GM19043 (cell line): Measurements from ENCODE around the gene GAGE2A.
"Not testable (repeated sequence)": the region's sequence is repeated elsewhere in the genome, so short reads cannot be mapped to it uniquely, and the experiment has no call there.

Source experiments
- ATAC-seq: cut with Tn5 transposase; IDR thresholded peaks from one replicate; pipeline ENCODE4 v1.9.1; 2021; ENCODE audit warnings: low read depth; ENCODE audit not compliant: unreplicated experiment

The GAGE2A gene, protein sequence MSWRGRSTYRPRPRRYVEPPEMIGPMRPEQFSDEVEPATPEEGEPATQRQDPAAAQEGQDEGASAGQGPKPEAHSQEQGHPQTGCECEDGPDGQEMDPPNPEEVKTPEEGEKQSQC

DNA sequence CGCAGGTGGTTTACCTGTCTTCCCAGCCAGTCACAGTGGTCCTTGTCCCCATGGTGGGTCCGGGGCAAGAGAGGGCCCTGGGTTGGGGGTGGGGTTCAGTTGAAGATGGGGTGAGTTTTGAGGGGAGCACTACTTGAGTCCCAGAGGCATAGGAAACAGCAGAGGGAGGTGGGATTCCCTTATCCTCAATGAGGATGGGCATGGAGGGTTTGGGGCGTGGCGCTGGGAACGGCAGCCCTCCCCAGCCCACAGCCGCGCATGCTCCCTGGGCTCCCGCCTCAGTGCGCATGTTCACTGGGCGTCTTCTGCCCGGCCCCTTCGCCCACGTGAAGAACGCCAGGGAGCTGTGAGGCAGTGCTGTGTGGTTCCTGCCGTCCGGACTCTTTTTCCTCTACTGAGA, at the start of gene GAGE2A:
GAGE2A (plus strand) TSS at position 301 of the 400 bp plus-strand sequence. CDS start 1,155 bp downstream, outside the sequence.
- not testable (repeated sequence) for ATAC-seq

DNA sequence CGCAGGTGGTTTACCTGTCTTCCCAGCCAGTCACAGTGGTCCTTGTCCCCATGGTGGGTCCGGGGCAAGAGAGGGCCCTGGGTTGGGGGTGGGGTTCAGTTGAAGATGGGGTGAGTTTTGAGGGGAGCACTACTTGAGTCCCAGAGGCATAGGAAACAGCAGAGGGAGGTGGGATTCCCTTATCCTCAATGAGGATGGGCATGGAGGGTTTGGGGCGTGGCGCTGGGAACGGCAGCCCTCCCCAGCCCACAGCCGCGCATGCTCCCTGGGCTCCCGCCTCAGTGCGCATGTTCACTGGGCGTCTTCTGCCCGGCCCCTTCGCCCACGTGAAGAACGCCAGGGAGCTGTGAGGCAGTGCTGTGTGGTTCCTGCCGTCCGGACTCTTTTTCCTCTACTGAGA, 47.9 kb upstream of the GAGE2A start, which contains the start of gene GAGE12D:
GAGE12D (plus strand) TSS at position 301 of the 400 bp plus-strand sequence. CDS start 1,155 bp downstream, outside the sequence.
- not testable (repeated sequence) for ATAC-seq

DNA sequence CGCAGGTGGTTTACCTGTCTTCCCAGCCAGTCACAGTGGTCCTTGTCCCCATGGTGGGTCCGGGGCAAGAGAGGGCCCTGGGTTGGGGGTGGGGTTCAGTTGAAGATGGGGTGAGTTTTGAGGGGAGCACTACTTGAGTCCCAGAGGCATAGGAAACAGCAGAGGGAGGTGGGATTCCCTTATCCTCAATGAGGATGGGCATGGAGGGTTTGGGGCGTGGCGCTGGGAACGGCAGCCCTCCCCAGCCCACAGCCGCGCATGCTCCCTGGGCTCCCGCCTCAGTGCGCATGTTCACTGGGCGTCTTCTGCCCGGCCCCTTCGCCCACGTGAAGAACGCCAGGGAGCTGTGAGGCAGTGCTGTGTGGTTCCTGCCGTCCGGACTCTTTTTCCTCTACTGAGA, 38.3 kb upstream of the GAGE2A start, which contains the start of gene GAGE12E:
GAGE12E (plus strand) TSS at position 301 of the 400 bp plus-strand sequence. CDS start 1,155 bp downstream, outside the sequence.
- not testable (repeated sequence) for ATAC-seq

DNA sequence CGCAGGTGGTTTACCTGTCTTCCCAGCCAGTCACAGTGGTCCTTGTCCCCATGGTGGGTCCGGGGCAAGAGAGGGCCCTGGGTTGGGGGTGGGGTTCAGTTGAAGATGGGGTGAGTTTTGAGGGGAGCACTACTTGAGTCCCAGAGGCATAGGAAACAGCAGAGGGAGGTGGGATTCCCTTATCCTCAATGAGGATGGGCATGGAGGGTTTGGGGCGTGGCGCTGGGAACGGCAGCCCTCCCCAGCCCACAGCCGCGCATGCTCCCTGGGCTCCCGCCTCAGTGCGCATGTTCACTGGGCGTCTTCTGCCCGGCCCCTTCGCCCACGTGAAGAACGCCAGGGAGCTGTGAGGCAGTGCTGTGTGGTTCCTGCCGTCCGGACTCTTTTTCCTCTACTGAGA, 28.8 kb upstream of the GAGE2A start, which contains the start of gene GAGE12F:
GAGE12F (plus strand) TSS at position 301 of the 400 bp plus-strand sequence. CDS start 1,155 bp downstream, outside the sequence.
- not testable (repeated sequence) for ATAC-seq

DNA sequence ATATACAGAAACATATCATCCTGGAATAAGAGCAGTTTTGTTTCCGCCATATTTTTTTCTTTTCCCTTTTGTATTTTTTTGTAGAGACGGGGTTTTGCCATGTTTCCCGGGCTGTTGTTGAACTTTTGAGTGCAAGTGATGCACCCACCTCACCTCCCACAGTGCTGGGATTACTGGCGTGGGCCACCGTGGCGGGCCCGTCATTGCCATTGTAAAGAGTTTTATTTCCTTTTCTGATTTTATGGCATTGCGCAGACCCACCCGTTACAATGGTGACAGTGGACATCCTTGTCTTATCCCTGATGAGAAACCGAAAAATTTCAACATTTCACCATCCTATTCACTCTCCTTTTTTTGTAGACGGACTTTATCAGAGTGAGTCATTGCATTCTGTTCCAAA, 20.6 kb upstream of the GAGE2A start:
- ATAC-seq = not testable (repeated sequence)

DNA sequence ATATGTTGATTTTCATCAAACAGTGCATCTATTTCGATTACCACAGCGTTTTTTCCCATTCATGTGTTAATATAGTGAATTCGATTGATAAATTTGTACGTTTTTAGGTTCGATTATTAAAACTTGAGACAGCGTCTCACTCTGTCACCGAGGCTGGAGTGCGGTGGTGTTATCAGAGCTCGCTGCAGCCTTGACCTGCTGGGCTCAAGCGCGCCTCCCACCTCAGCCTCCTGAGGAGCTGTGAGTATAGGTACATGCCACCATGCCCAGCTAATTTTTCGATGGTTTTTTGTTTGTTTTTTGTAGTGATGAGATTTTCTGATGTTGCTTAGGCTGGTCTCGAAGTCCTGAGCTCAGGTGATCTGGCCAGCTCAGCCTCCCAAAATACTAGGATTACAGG, 20.1 kb upstream of the GAGE2A start:
- ATAC-seq = not testable (repeated sequence)

DNA sequence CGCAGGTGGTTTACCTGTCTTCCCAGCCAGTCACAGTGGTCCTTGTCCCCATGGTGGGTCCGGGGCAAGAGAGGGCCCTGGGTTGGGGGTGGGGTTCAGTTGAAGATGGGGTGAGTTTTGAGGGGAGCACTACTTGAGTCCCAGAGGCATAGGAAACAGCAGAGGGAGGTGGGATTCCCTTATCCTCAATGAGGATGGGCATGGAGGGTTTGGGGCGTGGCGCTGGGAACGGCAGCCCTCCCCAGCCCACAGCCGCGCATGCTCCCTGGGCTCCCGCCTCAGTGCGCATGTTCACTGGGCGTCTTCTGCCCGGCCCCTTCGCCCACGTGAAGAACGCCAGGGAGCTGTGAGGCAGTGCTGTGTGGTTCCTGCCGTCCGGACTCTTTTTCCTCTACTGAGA, 19.2 kb upstream of the GAGE2A start, which contains the start of gene GAGE12G:
GAGE12G (plus strand) TSS at position 301 of the 400 bp plus-strand sequence. CDS start 1,155 bp downstream, outside the sequence.
- not testable (repeated sequence) for ATAC-seq

DNA sequence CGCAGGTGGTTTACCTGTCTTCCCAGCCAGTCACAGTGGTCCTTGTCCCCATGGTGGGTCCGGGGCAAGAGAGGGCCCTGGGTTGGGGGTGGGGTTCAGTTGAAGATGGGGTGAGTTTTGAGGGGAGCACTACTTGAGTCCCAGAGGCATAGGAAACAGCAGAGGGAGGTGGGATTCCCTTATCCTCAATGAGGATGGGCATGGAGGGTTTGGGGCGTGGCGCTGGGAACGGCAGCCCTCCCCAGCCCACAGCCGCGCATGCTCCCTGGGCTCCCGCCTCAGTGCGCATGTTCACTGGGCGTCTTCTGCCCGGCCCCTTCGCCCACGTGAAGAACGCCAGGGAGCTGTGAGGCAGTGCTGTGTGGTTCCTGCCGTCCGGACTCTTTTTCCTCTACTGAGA, 9.6 kb upstream of the GAGE2A start, which contains the start of gene GAGE12H:
GAGE12H (plus strand) TSS at position 301 of the 400 bp plus-strand sequence. CDS start 1,155 bp downstream, outside the sequence.
- ATAC-seq = not testable (repeated sequence)

DNA sequence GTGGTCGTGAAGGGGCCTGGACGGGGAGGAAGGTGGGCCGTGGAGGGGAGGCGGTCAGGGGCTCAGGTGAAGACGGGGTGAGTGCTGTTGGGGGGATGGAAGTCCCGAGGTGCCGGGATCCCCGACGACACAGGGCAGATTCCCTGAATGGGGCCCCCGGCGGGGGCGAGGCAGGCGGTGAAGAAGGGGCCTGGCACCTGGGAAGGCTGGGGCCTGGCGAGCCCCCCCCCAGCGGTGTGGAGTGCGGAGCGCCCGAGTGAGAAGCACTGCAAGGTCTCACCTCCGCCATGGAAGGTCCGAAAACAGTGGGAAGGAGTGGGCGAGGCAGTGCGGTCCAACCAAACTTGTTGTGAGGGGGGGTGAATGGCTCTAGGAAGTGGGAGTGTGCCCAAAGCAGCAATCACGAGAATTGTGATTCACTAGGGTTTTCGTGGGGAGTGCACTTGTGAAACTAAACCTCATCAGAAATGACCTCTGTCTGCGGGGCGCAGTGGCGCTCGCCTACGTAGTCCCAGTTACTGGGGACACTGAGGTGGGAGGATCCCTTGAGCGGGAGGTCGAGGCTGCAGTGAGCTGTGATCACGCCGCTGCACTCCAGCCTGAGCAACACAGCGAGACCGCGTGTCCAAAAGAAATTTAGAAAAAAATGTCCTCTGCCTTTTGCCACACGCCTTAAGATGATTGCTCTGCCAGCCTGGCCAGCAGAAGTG, 628 bp downstream of the GAGE2A start:
- not testable (repeated sequence) for ATAC-seq

DNA sequence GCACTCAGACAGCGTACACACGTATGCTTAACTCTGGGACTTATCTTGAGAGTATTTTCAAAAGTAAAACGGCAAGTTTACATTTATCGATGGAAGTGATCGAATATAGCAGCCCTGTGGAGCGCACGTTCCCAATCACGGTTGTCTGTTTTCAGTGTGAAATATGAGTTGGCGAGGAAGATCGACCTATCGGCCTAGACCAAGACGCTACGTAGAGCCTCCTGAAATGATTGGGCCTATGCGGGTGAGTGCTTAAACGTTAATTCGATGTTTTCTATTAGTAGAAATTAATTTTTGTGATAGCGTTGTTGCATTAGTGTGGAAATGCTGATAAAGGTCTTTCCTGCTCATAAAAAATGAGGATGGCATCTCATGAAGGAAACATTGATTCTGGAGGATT, 1.2 kb downstream of the GAGE2A start:
- not testable (repeated sequence) for ATAC-seq

DNA sequence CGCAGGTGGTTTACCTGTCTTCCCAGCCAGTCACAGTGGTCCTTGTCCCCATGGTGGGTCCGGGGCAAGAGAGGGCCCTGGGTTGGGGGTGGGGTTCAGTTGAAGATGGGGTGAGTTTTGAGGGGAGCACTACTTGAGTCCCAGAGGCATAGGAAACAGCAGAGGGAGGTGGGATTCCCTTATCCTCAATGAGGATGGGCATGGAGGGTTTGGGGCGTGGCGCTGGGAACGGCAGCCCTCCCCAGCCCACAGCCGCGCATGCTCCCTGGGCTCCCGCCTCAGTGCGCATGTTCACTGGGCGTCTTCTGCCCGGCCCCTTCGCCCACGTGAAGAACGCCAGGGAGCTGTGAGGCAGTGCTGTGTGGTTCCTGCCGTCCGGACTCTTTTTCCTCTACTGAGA, 9.4 kb downstream of the GAGE2A start, which contains the start of gene GAGE1:
GAGE1 (plus strand) TSS at position 301 of the 400 bp plus-strand sequence. CDS start 1,155 bp downstream, outside the sequence.
- not testable (repeated sequence) for ATAC-seq

DNA sequence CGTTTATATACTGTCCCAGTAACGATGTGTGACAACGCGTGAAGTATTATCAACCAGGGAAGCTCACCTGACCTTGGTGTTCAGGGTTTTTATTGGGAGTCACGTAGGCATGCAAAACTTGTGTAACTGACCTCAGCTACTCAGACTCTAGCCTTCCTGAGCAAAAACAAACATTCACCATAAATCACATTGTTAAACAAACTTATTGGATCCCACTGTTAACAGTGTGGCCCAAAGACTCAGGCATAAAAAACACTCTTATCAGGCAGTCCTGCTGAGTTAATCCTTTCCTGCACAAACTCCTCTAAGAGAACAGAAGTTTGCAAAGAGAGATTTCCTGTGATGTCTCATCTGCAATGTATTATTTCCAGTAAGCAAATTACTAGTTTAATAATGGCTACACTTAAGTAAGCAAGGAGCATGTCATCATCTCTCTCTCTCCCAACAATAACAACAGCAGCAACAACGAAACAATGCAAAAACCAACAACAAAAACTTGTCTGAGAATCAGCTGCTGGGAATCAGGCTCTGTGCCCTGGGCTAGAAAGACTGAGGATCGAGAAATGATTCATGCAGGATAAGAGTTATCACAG, 21.5 kb downstream of the GAGE2A start:
- no peak for ATAC-seq

DNA sequence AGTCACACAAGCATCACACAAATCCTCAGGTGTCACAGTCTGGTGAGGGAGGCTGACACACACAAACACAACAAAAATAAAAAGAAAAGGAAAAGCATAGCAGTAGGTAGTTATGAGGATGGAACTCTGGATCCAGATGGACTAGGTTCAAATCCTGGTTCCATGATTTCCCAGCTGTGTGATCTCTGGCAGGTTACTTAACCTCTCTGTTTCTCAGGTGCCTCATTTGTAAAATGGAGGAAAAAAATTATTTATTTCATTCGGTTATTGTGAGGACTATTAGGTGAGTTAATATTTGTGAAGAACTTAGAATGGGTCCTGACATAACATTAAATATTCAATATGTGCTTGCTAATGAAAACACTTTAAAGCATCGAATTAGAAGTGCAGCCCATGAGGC, 29.3 kb downstream of the GAGE2A start:
- no peak for ATAC-seq

DNA sequence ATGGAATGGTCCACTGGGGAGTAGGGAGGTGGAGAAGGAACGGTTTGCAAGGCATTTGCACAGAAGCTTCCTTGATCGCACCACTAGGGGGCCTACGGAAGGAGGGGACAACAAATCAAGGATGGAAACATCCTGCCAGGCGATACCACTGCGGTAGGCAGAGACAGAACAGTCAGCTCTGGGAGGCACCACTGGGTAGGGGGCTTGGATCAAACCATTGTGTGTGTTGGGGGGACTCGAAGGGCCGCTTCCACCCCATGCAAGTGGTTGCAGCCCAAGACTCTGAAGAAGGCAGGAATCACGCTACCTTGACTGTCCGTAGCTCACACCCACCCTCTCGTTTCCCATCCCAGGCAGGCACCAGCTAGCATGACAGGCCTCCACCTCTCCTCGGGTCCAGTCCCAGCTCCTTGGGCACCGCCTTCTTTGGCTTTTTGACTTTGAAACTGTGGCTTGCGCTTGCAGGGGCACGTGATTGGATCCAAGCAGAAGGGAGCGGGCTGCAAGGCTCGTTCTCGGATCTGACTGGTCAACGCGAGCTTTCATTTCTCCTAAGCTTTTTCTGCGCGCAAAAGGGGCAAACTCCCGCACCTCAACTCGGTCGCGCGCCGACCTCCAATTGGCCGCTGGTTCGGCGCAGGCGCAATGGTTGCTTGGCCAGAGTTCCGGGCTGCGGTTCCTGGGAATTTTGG, 37.9 kb downstream of the GAGE2A start:
- ATAC-seq = no peak

DNA sequence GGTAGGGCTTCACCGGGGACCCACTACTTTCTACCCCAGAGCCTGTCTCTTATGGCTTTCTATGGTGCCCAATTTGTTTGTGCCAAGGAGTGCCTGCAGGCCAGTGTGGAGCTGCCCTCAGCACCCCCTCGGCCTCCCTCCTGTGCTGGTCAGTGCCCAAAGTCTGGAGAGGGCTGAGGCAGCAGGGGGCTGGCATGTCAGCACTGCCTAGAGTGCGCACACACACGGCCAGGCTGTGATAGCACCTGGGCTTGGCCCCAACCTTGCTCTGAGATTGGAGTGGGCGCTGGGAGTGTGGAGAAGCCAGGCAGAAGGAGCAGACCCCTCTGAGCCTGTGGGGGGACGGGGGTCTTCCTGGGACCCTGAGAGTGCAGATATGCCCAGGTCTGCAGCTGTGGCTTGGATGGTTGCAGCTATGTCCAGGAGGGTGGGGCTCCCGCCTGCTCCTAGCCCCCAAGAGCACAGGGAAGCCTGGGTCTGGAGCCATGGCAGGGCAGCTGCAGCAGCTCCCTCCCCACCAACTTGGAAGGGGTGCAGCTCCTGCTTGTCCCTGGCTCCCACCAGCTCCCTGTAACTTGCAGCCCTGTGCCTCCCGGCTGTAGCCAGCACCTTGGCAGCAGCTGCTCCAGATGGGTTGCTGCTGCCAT, 55.8 kb downstream of the GAGE2A start:
- no peak for ATAC-seq
